ENCODE results near the gene EXO1. TPM values are rescaled to one million over a fixed set of nuclear protein-coding genes. Genes with fewer than 3 reads are reported as not detected.
"Not testable (repeated sequence)": the region's sequence is repeated elsewhere in the genome, so short reads cannot be mapped to it uniquely, and the experiment has no call there.

The EXO1 gene
- 2.2 TPM for total RNA-seq (ENCODE audit: unreplicated experiment)
- long read RNA-seq, result 0 reads

- H3K36me3 Mint-ChIP-seq (ENCODE audit: unreplicated experiment), result no peaks in the 10 kb centered on the region
- peak; percentile 90 for DNase-seq
- H3K27me3 Mint-ChIP-seq (ENCODE audit: unreplicated experiment), result peaks cover 2% of the 10 kb centered on the region
- H3K4me1 Mint-ChIP-seq (ENCODE audit: low read depth, unreplicated experiment), result peaks cover 10% of the 10 kb centered on the region
- peak within 1 kb of the TSS; percentile 99 for H3K27ac Mint-ChIP-seq (ENCODE audit: unreplicated experiment)
- TF ChIP-seq, protein P1, sequence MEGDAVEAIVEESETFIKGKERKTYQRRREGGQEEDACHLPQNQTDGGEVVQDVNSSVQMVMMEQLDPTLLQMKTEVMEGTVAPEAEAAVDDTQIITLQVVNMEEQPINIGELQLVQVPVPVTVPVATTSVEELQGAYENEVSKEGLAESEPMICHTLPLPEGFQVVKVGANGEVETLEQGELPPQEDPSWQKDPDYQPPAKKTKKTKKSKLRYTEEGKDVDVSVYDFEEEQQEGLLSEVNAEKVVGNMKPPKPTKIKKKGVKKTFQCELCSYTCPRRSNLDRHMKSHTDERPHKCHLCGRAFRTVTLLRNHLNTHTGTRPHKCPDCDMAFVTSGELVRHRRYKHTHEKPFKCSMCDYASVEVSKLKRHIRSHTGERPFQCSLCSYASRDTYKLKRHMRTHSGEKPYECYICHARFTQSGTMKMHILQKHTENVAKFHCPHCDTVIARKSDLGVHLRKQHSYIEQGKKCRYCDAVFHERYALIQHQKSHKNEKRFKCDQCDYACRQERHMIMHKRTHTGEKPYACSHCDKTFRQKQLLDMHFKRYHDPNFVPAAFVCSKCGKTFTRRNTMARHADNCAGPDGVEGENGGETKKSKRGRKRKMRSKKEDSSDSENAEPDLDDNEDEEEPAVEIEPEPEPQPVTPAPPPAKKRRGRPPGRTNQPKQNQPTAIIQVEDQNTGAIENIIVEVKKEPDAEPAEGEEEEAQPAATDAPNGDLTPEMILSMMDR (IDR thresholded peaks at IDR 0.05; ENCODE audit: partially characterized antibody, unreplicated experiment), result no peak
- H3K9me3 Mint-ChIP-seq (ENCODE audit: unreplicated experiment), result no peaks in the 10 kb centered on the region
- H3K4me3 Mint-ChIP-seq (ENCODE audit: unreplicated experiment), result peak within 1 kb of the TSS; percentile 98
Observed at GRCh38 chr1:241847796-241848685, at the start of gene EXO1. EXO1 (plus strand) TSS chr1:241848204; CDS start chr1:241850426, 2,222 bp downstream.

GRCh38 chr1:241799416-241799815 lies 48.6 kb upstream of the EXO1 start:
- Mint-ChIP-seq H3K36me3 (ENCODE audit: unreplicated experiment) (no peaks in the 10 kb centered on the region), H3K27me3 (ENCODE audit: unreplicated experiment) (peaks cover 3% of the 10 kb centered on the region), H3K9me3 (ENCODE audit: unreplicated experiment) (no peaks in the 10 kb centered on the region), H3K4me3 (ENCODE audit: unreplicated experiment) (no peak overlapping the region), H3K4me1 (ENCODE audit: low read depth, unreplicated experiment) (no peaks in the 10 kb centered on the region), H3K27ac (ENCODE audit: unreplicated experiment) (no peak overlapping the region)
- TF ChIP-seq, protein P1 (IDR thresholded peaks at IDR 0.05; ENCODE audit: partially characterized antibody, unreplicated experiment), result no peak
- DNase-seq, result no peak

- no peaks in the 10 kb centered on the region for H3K36me3 Mint-ChIP-seq (ENCODE audit: unreplicated experiment)
- H3K4me3 Mint-ChIP-seq (ENCODE audit: unreplicated experiment), result no peak overlapping the region
- H3K9me3 Mint-ChIP-seq (ENCODE audit: unreplicated experiment), result no peaks in the 10 kb centered on the region
- TF ChIP-seq, protein P1 (IDR thresholded peaks at IDR 0.05; ENCODE audit: partially characterized antibody, unreplicated experiment), result no peak
- no peaks in the 10 kb centered on the region for H3K27me3 Mint-ChIP-seq (ENCODE audit: unreplicated experiment)
- no peak for DNase-seq
- no peaks in the 10 kb centered on the region for H3K4me1 Mint-ChIP-seq (ENCODE audit: low read depth, unreplicated experiment)
- H3K27ac Mint-ChIP-seq (ENCODE audit: unreplicated experiment), result no peak overlapping the region
Observed at GRCh38 chr1:241800640-241801039, 47.4 kb upstream of the EXO1 start.

DNA sequence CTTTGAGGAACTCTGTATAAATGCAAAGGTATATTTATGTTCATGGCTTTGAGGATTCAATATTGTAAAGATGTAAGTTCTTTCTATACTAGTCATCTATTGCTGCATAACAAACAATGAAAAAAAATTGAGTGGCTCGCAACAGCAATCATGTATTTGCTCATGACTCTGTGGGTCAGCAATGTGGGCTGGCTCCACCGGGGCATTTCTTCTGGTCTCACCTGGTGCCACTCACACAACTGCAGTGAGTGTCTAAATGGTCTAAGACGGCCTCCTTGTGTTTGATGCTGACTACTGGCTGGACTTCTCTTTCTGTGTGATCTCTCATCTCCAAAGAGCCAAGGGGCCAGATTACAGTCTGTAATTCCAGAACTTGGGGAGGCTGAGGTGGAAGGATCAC lies 45.1 kb upstream of the EXO1 start:
- DNase-seq, result no peak
- no peaks in the 10 kb centered on the region for H3K4me1 Mint-ChIP-seq (ENCODE audit: low read depth, unreplicated experiment)
- H3K36me3 Mint-ChIP-seq (ENCODE audit: unreplicated experiment), result no peaks in the 10 kb centered on the region
- H3K27ac Mint-ChIP-seq (ENCODE audit: unreplicated experiment), result no peak overlapping the region
- no peak overlapping the region for H3K4me3 Mint-ChIP-seq (ENCODE audit: unreplicated experiment)
- H3K27me3 Mint-ChIP-seq (ENCODE audit: unreplicated experiment), result no peaks in the 10 kb centered on the region
- TF ChIP-seq, protein P1 (IDR thresholded peaks at IDR 0.05; ENCODE audit: partially characterized antibody, unreplicated experiment), result no peak
- H3K9me3 Mint-ChIP-seq (ENCODE audit: unreplicated experiment), result no peaks in the 10 kb centered on the region

GRCh38 chr1:241804706-241805105 lies 43.3 kb upstream of the EXO1 start:
- DNase-seq; H3K9me3 Mint-ChIP-seq (ENCODE audit: unreplicated experiment); H3K4me3 Mint-ChIP-seq (ENCODE audit: unreplicated experiment); H3K27ac Mint-ChIP-seq (ENCODE audit: unreplicated experiment); H3K4me1 Mint-ChIP-seq (ENCODE audit: low read depth, unreplicated experiment); H3K36me3 Mint-ChIP-seq (ENCODE audit: unreplicated experiment); H3K27me3 Mint-ChIP-seq (ENCODE audit: unreplicated experiment): not testable (repeated sequence)
